HepG2 (cell line): Measurements from ENCODE around the gene UBE2O. TPM values are rescaled to one million over a fixed set of nuclear protein-coding genes. Genes with fewer than 3 reads are reported as not detected.

ENCODE experiments used
- ATM ChIP-seq: fragments of 450-650 bp; IDR thresholded peaks from 2 replicates; pipeline ENCODE4 v1.7.1; 2017; ENCODE audit warnings: mild to moderate bottlenecking, borderline replicate concordance
- MAFK ChIP-seq, 2 experiments: IDR thresholded peaks in 1 of 2; conservative IDR thresholded peaks in 1 of 2; 2 replicates each; pipeline ENCODE4 v1.6.1; 2011; ENCODE audit warnings: improper control_type of control experiment in 2 of 2, low read length in 2 of 2
- MBD4 ChIP-seq: IDR thresholded peaks from 2 replicates; pipeline ENCODE4 v1.6.1; 2012; ENCODE audit warnings: low read length, inconsistent platforms, borderline replicate concordance
- MTF1 ChIP-seq: sonication (generic); formaldehyde crosslinking; IDR thresholded peaks from 2 replicates; pipeline ENCODE4 v1.5.0; 2020; ENCODE audit warnings: missing genetic modification reagents
- SMYD3 ChIP-seq: sonication (generic); formaldehyde crosslinking; IDR thresholded peaks from 2 replicates; pipeline ENCODE4 v1.8.1; 2023; ENCODE audit warnings: mild to moderate bottlenecking, missing genetic modification reagents
- SP1 ChIP-seq, 2 experiments: fragments of 450-650 bp in 1 of 2; sonication (generic) in 1 of 2; formaldehyde crosslinking in 1 of 2; IDR thresholded peaks; 2 replicates each; pipeline versions ENCODE4 v1.4.0 to v1.6.1; 2016 to 2020; ENCODE audit warnings: missing genetic modification reagents in 1 of 2
- SUZ12 ChIP-seq: fragments of 150-350 bp; IDR thresholded peaks from 2 replicates; pipeline ENCODE4 v1.6.1; 2014; ENCODE audit warnings: low read depth, low read length
- TCF7 ChIP-seq: sonication (generic); IDR thresholded peaks from 2 replicates; pipeline ENCODE4 v1.6.1; 2016; ENCODE audit warnings: antibody characterized with exemption, low read depth
- ZFP37 ChIP-seq: sonication (generic); formaldehyde crosslinking; IDR thresholded peaks from 2 replicates; pipeline ENCODE4 v1.4.0; 2020; ENCODE audit warnings: missing genetic modification reagents, borderline replicate concordance
- ZFP82 ChIP-seq: sonication (generic); formaldehyde crosslinking; IDR thresholded peaks from 2 replicates; pipeline ENCODE4 v1.5.1; 2020; ENCODE audit warnings: mild to moderate bottlenecking, missing genetic modification reagents, borderline replicate concordance
- ZKSCAN1 ChIP-seq: fragments of 150-350 bp; IDR thresholded peaks from 2 replicates; pipeline ENCODE4 v1.6.1; 2014; ENCODE audit warnings: low read length
- ZNF225 ChIP-seq: sonication (generic); formaldehyde crosslinking; IDR thresholded peaks from 2 replicates; pipeline ENCODE4 v1.4.0; 2020; ENCODE audit warnings: mild to moderate bottlenecking, missing genetic modification reagents
- ZNF235 ChIP-seq: sonication (generic); formaldehyde crosslinking; IDR thresholded peaks from 2 replicates; pipeline ENCODE4 v1.8.1; 2023; ENCODE audit warnings: mild to moderate bottlenecking, missing genetic modification reagents, borderline replicate concordance
- ZNF274 ChIP-seq: sonication (generic); formaldehyde crosslinking; IDR thresholded peaks from 2 replicates; pipeline ENCODE4 v1.5.1; 2020; ENCODE audit warnings: mild to moderate bottlenecking, missing genetic modification reagents
- ZNF329 ChIP-seq: sonication (generic); formaldehyde crosslinking; IDR thresholded peaks from 2 replicates; pipeline ENCODE4 v1.9.0; 2021; ENCODE audit warnings: low read depth, mild to moderate bottlenecking, missing genetic modification reagents
- ZNF350 ChIP-seq: sonication (generic); formaldehyde crosslinking; IDR thresholded peaks from 2 replicates; pipeline ENCODE4 v1.4.0; 2020; ENCODE audit warnings: mild to moderate bottlenecking, low read depth, missing genetic modification reagents, borderline replicate concordance
- ZNF430 ChIP-seq: sonication (generic); formaldehyde crosslinking; IDR thresholded peaks from 2 replicates; pipeline ENCODE4 v1.9.0; 2021; ENCODE audit warnings: mild to moderate bottlenecking, missing genetic modification reagents
- ZNF510 ChIP-seq: sonication (generic); formaldehyde crosslinking; IDR thresholded peaks from 2 replicates; pipeline ENCODE4 v1.4.0; 2020; ENCODE audit warnings: low read depth, mild to moderate bottlenecking, missing genetic modification reagents
- ZNF574 ChIP-seq: sonication (generic); formaldehyde crosslinking; IDR thresholded peaks from 2 replicates; pipeline ENCODE4 v1.4.0; 2020; ENCODE audit warnings: missing genetic modification reagents
- ZNF710 ChIP-seq: sonication (generic); formaldehyde crosslinking; IDR thresholded peaks from 2 replicates; pipeline ENCODE4 v1.5.0; 2020; ENCODE audit warnings: mild to moderate bottlenecking, missing genetic modification reagents, borderline replicate concordance
- ZNF713 ChIP-seq: sonication (generic); formaldehyde crosslinking; IDR thresholded peaks from 2 replicates; pipeline ENCODE4 v1.4.0; 2020; ENCODE audit warnings: mild to moderate bottlenecking, missing genetic modification reagents
- polyA plus RNA-seq, 8 experiments: library from polyadenylated mRNA; depleted of rRNA in 3 of 8; stranded (reverse) in 7 of 8; unstranded in 1 of 8; fragments of >200 nt; fragmentation: Illumina TruSeq in 4 of 8; extraction: Trizol in 4 of 8; gene quantifications; 2 replicates each; pipeline versions ENCODE4 v1.2.1 to v1.2.3, GENCODE V29; 2011 to 2016; ENCODE audit warnings: low read depth in 4 of 8, missing spikeins in 1 of 8, mixed read lengths in 1 of 8; ENCODE audit not compliant: insufficient read depth in 1 of 8
- total RNA-seq, 5 experiments: library from RNA; depleted of rRNA; stranded (reverse); fragments of >200 nt; fragmentation: Illumina TruSeq; extraction: Trizol; gene quantifications; 2 replicates each; pipeline ENCODE4 v1.2.3, GENCODE V29; 2016; ENCODE audit warnings: low read depth in 1 of 5
- TF ChIP-seq, protein P1 (sequence below): sonication (generic); formaldehyde crosslinking; IDR thresholded peaks from 2 replicates; pipeline ENCODE4 v1.9.0; 2021; ENCODE audit warnings: missing genetic modification reagents, borderline replicate concordance
- TF ChIP-seq, protein P2 (sequence below): sonication (generic); formaldehyde crosslinking; IDR thresholded peaks from 2 replicates; pipeline ENCODE4 v1.8.1; 2023; ENCODE audit warnings: mild to moderate bottlenecking, moderate library complexity, missing genetic modification reagents

UBE2O gene
- total and polyA plus RNA-seq, 2 of the 13 experiments (the other 11 are each of a cell fraction or from before 2014, with no cell fraction given) = 21.5 to 23.5 TPM

- no peak for TF ChIP-seq MAFK (conservative IDR thresholded peaks at IDR 0.05 in 1 of 2, IDR thresholded peaks at IDR 0.05 in 1 of 2; ENCODE audit: low read length in 2 of 2)
- no peak for TF ChIP-seq ZNF274 (CRISPR knock-in tag)
- no peak for TF ChIP-seq ZKSCAN1
- TF ChIP-seq ZNF430 = no peak
- TF ChIP-seq, protein P1, sequence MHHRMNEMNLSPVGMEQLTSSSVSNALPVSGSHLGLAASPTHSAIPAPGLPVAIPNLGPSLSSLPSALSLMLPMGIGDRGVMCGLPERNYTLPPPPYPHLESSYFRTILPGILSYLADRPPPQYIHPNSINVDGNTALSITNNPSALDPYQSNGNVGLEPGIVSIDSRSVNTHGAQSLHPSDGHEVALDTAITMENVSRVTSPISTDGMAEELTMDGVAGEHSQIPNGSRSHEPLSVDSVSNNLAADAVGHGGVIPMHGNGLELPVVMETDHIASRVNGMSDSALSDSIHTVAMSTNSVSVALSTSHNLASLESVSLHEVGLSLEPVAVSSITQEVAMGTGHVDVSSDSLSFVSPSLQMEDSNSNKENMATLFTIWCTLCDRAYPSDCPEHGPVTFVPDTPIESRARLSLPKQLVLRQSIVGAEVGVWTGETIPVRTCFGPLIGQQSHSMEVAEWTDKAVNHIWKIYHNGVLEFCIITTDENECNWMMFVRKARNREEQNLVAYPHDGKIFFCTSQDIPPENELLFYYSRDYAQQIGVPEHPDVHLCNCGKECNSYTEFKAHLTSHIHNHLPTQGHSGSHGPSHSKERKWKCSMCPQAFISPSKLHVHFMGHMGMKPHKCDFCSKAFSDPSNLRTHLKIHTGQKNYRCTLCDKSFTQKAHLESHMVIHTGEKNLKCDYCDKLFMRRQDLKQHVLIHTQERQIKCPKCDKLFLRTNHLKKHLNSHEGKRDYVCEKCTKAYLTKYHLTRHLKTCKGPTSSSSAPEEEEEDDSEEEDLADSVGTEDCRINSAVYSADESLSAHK (CRISPR knock-in tag) = no peak
- no peak for TF ChIP-seq ZNF713
- no peak for TF ChIP-seq ZNF510 (CRISPR knock-in tag)
- TF ChIP-seq MBD4 = no peak
- TF ChIP-seq ZFP82 = no peak
- no peak for TF ChIP-seq ZNF329
- TF ChIP-seq, protein P2, sequence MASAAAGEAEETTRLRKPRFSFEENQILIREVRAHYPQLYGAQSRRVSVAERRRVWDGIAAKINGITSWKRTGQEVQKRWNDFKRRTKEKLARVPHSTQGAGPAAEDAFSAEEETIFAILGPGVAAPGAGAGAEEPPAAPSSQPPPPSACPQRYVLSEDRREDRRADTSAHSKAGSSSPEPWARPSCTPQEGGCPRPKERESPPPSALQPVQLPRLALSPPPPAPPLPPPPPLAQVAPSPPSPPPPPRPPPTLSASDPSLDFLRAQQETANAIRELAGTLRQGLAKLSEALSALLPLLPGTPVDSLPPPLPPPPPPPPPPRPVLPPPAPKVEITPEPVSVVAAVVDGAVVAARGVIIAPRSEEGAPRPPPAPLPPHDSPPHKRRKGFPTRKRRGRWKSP (CRISPR knock-in tag) = no peak
- TF ChIP-seq ZNF574 (CRISPR knock-in tag) = 0 out of 2 replicates have a peak, but pooled peaks have one; percentile 28
- no peak for TF ChIP-seq SUZ12
- no peak for TF ChIP-seq ZNF225
- TF ChIP-seq ATM = no peak
- TF ChIP-seq TCF7 = no peak
- no peak for TF ChIP-seq ZFP37
- TF ChIP-seq SMYD3 = no peak
- TF ChIP-seq ZNF235 (CRISPR knock-in tag) = no peak
- no peak for TF ChIP-seq ZNF710 (CRISPR knock-in tag)
- no peak for TF ChIP-seq ZNF350
- TF ChIP-seq SP1 (IDR thresholded peaks at IDR 0.05) = no peak
- TF ChIP-seq SP1 (CRISPR knock-in tag; IDR thresholded peaks at IDR 0.05) = no peak
- TF ChIP-seq MTF1 (CRISPR knock-in tag) = no peak
Observed at GRCh38 chr17:76356803-76357456, 96.0 kb downstream of the UBE2O start (continued).
